GM18505 (cell line): ENCODE measurements around the gene GLB1L2.
"Not testable (repeated sequence)": the region's sequence is repeated elsewhere in the genome, so short reads cannot be mapped to it uniquely, and the experiment has no call there.

Experiments
- ATAC-seq: cut with Tn5 transposase; IDR thresholded peaks from one replicate; pipeline ENCODE4 v1.9.1; 2021; ENCODE audit not compliant: unreplicated experiment
- POLR2A ChIP-seq: IDR thresholded peaks from 4 replicates; pipeline ENCODE4 v1.6.1; 2011; ENCODE audit warnings: borderline replicate concordance; ENCODE audit not compliant: insufficient read depth, insufficient read length; ENCODE audit errors: extremely low read depth

GLB1L2 gene, protein sequence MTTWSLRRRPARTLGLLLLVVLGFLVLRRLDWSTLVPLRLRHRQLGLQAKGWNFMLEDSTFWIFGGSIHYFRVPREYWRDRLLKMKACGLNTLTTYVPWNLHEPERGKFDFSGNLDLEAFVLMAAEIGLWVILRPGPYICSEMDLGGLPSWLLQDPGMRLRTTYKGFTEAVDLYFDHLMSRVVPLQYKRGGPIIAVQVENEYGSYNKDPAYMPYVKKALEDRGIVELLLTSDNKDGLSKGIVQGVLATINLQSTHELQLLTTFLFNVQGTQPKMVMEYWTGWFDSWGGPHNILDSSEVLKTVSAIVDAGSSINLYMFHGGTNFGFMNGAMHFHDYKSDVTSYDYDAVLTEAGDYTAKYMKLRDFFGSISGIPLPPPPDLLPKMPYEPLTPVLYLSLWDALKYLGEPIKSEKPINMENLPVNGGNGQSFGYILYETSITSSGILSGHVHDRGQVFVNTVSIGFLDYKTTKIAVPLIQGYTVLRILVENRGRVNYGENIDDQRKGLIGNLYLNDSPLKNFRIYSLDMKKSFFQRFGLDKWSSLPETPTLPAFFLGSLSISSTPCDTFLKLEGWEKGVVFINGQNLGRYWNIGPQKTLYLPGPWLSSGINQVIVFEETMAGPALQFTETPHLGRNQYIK

DNA sequence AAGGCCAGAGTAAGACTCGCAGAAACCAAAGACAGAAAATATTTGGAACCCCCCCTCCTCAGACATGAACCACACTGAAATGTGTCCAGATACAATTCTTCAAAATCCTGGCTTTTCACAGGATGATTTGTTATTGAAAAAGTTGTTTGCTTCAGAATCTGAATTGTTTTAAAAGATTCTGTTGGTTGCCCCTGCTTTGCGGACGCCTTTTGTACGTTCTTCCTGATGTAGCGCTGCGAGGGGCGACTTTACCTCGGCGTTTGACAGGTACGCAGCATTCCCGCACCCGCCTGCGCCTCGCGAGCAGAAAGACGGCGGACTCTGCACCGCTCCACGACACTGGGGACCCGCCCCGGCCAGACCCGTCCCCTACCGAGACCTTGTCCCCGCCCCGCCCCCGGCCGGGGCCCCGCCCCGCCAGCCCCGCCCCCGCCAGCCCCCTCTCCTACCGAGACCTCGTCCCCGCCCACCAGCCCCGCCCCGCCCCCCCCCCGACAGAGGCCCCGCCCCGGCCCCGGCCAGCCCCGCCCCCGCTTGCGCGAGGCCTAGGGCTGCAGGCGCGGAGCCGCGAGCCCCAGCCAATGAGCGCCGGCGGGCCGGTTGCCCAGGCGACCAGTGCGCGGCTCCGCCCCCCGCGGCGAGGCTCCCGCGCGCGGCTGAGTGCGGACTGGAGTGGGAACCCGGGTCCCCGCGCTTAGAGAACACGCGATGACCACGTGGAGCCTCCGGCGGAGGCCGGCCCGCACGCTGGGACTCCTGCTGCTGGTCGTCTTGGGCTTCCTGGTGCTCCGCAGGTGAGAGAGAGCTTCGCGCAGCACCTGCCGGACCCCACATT is at the start of gene GLB1L2:
TSS of gene GLB1L2 (plus strand) at position 635 of the 835 bp plus-strand sequence. CDS start at position 709, 74 bp downstream.
- peak; percentile 91 for ATAC-seq

DNA sequence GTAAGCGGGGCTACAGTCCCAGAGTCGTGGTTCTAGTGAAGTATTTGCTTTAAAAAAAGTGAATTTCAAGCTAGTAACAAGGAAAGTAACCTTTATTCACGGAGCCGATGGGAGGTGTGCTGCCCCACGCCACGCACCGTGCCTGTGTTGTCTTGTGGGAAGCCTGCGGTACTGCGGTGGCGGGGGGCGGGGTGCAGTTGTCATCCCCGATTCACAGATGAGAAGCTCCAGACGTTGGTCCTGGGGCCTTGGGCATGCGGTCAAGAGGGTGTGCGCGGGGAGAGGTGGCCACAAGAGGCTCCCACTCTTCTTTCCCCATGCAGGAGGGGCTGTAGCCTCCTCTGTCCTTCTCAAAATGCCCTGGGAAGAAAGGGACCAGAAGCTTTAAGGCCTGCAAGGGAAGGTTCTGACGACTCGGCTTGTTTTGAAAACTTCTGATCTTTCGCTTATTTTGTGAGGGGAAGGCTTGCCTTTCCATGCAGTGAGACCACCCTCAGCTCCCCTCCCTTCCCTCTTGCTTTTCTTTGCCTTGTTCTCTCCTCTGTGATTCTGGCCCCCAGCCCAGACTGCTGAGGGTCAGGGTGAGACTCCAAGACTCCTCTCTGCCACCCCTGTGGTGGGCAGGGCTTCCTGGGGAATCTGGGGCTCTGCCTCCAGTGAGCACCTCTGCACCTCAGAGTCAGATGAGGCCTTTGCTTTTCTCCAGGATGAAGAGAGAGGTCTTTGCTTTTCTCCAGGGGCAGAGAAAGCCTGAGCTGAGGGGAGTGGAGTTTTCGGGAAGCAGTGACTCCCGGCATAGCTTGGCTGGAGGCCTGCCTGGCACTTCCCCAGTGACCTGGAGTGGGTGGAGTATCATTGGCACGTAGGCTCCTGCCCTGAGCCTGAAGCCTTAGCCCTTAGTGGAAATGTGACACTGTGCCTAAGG is 49.4 kb upstream of the GLB1L2 start:
- no peak for ATAC-seq
- TF ChIP-seq POLR2A: no peak

More for the DNA sequence above, at the start of gene GLB1L2:
- TF ChIP-seq POLR2A: no peak

DNA sequence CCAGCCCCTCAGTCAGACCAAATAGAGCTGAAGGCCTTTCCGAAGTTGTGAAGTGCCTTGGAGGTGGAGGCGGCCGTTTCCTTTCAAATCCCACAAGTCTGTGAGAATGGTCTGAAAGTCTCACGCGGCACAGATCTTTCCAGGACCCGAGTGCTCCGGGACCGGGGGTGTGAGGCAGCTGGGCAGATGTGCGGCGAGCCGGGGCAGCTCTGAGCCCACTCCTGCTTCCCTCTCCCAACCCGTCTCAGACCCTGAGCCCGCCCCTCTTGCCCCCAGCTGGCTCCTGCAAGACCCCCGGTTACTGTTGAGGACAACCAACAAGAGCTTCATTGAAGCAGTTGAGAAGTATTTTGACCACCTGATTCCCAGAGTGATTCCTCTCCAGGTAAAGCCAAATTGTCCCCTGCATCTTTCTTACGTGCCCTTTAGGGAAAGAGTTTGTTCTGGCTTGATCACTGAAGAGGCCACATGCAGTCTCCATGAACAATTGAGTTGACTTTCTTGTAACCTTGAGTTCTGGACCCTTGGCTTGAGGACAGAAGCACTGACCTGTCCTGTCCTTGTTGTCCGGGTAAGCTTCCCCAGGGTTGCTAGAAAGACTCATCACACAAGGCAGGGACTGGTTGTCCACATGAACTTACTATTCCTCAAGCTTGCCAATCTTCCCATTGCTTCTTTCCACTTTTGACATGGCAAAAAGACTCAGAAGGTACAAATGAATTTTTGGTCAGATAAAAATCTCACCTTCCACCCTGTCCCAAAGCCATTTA is 48.1 kb upstream of the GLB1L2 start:
- no peak for ATAC-seq
- no peak for TF ChIP-seq POLR2A

DNA sequence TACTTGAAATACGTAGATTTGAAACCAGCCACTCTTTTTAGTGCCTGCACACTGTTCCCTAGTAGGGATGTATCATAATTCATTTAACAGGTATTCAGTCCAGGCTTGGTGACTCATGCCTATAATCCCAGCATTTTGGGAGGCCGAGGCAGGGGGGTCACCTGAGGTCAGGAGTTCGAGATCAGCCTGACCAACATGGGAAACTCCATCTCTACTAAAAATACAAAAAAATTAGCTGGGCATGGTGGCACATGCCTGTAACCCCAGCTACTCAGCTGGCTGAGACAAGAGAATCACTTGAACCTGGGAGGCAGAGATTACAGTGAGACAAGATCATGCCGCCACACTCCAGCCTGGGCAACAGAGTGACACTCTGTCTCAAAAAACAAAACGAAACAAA is 47.4 kb upstream of the GLB1L2 start:
- ATAC-seq: not testable (repeated sequence)

DNA sequence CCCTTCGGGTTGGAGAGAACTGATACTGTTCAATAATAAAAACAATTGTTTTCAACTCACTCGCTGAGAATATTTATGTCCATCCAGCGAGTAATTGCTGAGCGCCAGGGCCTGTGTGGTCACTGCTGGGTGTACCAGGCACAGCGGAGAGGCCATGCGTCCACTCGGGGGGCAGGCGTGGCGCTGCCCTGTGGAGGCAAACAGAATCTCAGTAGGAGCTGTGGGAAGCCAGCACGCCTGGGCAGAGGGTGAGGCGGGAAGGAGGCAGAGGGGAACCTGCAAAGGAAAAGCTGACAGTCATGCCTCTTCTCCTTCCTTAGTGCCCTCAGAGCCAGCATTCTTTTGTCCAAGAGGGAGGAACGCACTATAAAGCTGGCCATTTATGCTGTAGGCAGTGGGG is 44.2 kb upstream of the GLB1L2 start:
- no peak for TF ChIP-seq POLR2A
- no peak for ATAC-seq

DNA sequence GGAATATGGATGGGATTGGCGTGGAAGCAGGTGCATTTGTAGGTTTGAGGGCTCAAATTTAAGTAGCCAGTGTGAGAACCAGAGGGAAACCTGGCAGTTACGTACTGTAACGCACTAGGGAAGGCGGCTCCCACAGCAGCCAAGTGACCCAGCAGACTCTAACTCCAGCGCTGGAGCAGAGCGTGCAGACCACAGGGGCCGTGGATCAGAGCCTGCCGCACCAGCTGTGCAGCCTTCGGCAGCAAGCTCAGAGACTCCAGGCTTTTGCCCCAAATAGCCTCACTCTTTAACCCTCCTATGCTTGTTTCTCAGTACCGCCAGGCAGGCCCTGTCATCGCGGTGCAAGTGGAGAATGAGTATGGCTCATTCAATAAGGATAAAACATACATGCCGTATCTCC is 43.3 kb upstream of the GLB1L2 start:
- TF ChIP-seq POLR2A: no peak
- no peak for ATAC-seq

DNA sequence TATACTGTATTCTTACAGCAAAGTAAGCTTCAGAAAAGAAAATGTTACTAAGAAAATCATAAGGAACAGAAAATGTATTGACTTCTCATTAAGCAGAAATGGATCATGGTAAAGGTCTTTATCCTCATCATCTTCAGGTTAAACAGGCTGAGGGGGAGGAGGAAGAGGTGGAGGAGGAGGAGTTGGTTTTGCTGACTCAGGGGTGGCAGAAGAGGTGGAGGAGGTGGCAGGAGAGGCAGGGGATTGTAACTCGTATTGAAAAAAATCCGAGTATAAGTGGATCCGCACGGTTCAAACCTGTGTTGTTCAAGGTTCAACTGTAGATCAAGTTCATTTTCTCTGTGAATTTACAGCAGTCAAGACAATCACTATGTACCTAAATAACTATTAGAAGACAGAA is 42.6 kb upstream of the GLB1L2 start:
- no peak for ATAC-seq
- no peak for TF ChIP-seq POLR2A

DNA sequence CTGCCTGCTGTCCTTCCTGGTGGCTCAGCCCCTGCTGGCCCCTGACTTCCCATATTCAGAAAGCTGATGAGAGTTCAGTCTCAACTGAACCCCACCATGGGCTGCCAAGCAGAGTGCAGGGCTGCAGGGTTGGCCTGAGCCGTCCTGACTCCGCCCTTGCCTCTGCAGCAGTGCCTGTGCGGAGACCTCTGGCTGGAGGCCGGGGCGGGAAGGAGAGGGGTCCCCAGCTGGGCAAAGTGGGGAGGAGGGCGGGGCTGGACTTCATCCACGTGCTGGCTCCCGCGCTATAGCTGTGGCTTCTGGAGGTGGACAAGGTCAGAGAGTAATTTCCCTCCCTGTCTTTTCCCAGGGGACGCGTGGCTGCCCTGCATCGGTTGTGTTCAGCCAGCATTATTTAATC is 42.0 kb upstream of the GLB1L2 start:
- ATAC-seq: no peak
- no peak for TF ChIP-seq POLR2A

DNA sequence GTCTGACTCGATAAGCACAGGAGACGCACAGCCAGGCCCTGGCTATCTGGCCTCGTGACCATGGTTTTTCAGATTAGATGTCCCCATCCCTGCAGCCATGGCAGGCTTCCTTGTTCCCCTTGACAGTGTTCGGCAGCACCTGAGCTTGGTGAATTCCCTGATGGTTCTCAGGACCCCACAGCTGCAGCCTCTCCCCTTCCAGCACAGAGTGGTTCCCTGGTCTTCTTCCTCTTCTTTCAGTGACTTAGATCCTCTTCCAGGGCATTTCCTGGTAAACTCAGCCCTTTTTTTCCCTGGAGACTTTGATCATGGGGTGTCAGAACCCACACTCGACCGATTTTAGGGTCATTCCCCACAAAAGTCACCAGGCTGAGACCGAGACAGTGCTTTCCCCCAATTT is 41.1 kb upstream of the GLB1L2 start:
- ATAC-seq: no peak
- no peak for TF ChIP-seq POLR2A

DNA sequence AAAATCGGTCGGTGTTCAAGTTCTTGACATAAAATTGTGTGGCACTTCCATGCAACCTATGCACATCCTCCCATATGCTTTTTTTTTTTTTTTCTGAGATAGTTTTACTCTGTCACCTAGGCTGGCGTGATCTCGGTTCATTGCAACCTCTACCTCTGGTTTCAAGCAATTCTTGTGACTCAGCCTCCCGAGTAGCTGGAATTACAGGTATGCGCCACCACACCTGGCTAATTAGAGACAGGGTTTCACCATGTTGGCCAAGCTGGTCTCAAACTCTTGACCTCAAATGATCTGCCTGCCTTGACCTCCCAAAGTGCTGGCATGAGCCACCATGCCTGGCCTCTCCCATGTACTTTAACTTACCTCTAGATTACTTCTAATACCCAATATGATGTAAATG is 40.6 kb upstream of the GLB1L2 start:
- TF ChIP-seq POLR2A: no peak
- ATAC-seq: no peak

DNA sequence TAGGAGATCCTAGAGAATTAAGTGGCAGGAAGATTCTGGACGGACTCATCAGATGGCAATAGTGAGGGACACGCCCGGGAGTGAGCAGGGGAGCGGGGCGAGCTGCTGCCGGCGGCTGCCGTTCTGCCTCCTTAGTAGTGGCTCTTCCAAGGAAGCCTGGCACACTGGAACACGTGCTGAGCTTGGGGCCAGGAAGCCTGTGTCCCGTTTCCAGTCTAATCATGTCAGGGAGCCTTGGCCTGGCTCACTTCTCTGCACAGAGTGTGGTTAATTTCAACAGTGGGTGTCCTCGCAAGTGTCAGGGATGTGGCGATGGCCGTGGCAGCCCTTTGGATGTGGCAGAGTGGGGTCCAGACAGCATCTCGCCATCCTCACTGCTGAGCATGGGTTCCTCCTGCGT is 39.1 kb upstream of the GLB1L2 start:
- TF ChIP-seq POLR2A: no peak
- no peak for ATAC-seq
